Activated CD8-positive, alpha-beta T cell treated with anti-CD3 and anti-CD28 coated beads for 36 hours (primary cell): ENCODE measurements around the gene DLGAP1. TPM values are rescaled to one million over a fixed set of nuclear protein-coding genes. Genes with fewer than 3 reads are reported as not detected.

ENCODE experiments used
- ATAC-seq: fragments of 200-7000 bp; cut with Tn5 transposase; one replicate; pipeline ENCODE4 v1.10.0; 2021; ENCODE audit warnings: mild to moderate bottlenecking, moderate library complexity
- CTCF ChIA-PET: fragments of 350-600 bp; sonication (Branson Sonifier 250); formaldehyde crosslinking; loops from one replicate; lab custom pipeline; 2021; ENCODE audit warnings: antibody characterized with exemption; lab: Charles Lee
- POLR2A ChIA-PET: fragments of 350-600 bp; sonication (Branson Sonifier 250); formaldehyde crosslinking; loops from one replicate; lab custom pipeline; 2021; ENCODE audit warnings: antibody characterized with exemption; lab: Charles Lee
- DNase-seq: peaks from one replicate; pipeline ENCODE4 v3.0.0-alpha.2; 2020
- H3K27ac Mint-ChIP-seq: one replicate; pipeline ENCODE4 v1.8.0; 2021; ENCODE audit warnings: mild to moderate bottlenecking, mixed read lengths
- H3K27me3 Mint-ChIP-seq: one replicate; pipeline ENCODE4 v1.8.0; 2021; ENCODE audit warnings: mixed read lengths
- H3K36me3 Mint-ChIP-seq: one replicate; pipeline ENCODE4 v1.8.0; 2021; ENCODE audit warnings: low read depth, mixed read lengths
- H3K4me1 Mint-ChIP-seq: one replicate; pipeline ENCODE4 v1.8.0; 2021; ENCODE audit warnings: low read depth, mixed read lengths
- H3K4me3 Mint-ChIP-seq: one replicate; pipeline ENCODE4 v1.8.0; 2021; ENCODE audit warnings: mild to moderate bottlenecking, moderate library complexity, mixed read lengths
- H3K9me3 Mint-ChIP-seq: one replicate; pipeline ENCODE4 v1.8.0; 2021; ENCODE audit warnings: mixed read lengths
- CTCF ChIP-seq: fragments of 200-600 bp; IDR thresholded peaks from one replicate; pipeline ENCODE4 v1.8.0; 2022; ENCODE audit warnings: antibody characterized with exemption, mild to moderate bottlenecking
- intact Hi-C: fragments of 100-400 bp; cut with micrococcal nuclease; formaldehyde crosslinking; loops from one replicate; pipeline ENCODE4 v1.10.0; 2022
- total RNA-seq, 2 experiments: library from RNA; stranded (reverse); gene quantifications; one replicate each; pipeline ENCODE4 v1.2.3, GENCODE V29; 2021

Gene DLGAP1
- total RNA-seq, 2 experiments from 2014 or later: not detected

- POLR2A ChIA-PET: no interaction called here
These were observed 1.6 kb downstream of the DLGAP1 start for GRCh38 chr18:4453567-4453873.

GRCh38 chr18:4450065-4450658 is 4.9 kb downstream of the DLGAP1 start:
- TF ChIP-seq CTCF: no peak
- Mint-ChIP-seq H3K4me3 (no peak overlapping the region), H3K36me3 (peaks cover 1% of the 10 kb centered on the region), H3K9me3 (peaks cover 7% of the 10 kb centered on the region), H3K4me1 (no peaks in the 10 kb centered on the region), H3K27ac (no peak overlapping the region), H3K27me3 (peaks cover 15% of the 10 kb centered on the region)
- ChIA-PET CTCF (no interaction called here), POLR2A (no interaction called here)
- intact Hi-C loops: no loop called here
- ATAC-seq (no peak), DNase-seq (no peak)

More at GRCh38 chr18:4453567-4453873, 1.6 kb downstream of the DLGAP1 start:
- no peak overlapping the region for H3K4me3 Mint-ChIP-seq
- H3K4me1 Mint-ChIP-seq: peaks cover 2% of the 10 kb centered on the region
- no peak for TF ChIP-seq CTCF
- H3K27me3 Mint-ChIP-seq: peaks cover 22% of the 10 kb centered on the region
- peaks cover 4% of the 10 kb centered on the region for H3K9me3 Mint-ChIP-seq
- no peak for DNase-seq
- ATAC-seq: no peak
- no peak overlapping the region for H3K27ac Mint-ChIP-seq
- H3K36me3 Mint-ChIP-seq: peaks cover 4% of the 10 kb centered on the region
- intact Hi-C loops: no loop called here
- CTCF ChIA-PET: no interaction called here

- Mint-ChIP-seq H3K36me3 (no peaks in the 10 kb centered on the region), H3K9me3 (peaks cover 8% of the 10 kb centered on the region), H3K4me1 (no peaks in the 10 kb centered on the region), H3K27ac (no peak overlapping the region), H3K4me3 (no peak overlapping the region), H3K27me3 (no peaks in the 10 kb centered on the region)
- POLR2A ChIA-PET: no interaction called here
- no peak for TF ChIP-seq CTCF
- DNase-seq: no peak
- CTCF ChIA-PET: interaction anchor here (1.3 kb wide), 1 partner anchor 340 kb away, joined by 3 read pairs; no protein-coding TSS in a partner anchor
- no peak for ATAC-seq
- intact Hi-C loops: no loop called here
These were observed 9.2 kb downstream of the DLGAP1 start for GRCh38 chr18:4445902-4446301.

GRCh38 chr18:4444306-4444705 is 10.8 kb downstream of the DLGAP1 start:
- no peaks in the 10 kb centered on the region for H3K27me3 Mint-ChIP-seq
- ChIA-PET CTCF (no interaction called here), POLR2A (no interaction called here)
- intact Hi-C loops: no loop called here
- no peak for DNase-seq
- H3K4me1 Mint-ChIP-seq: no peaks in the 10 kb centered on the region
- no peak for ATAC-seq
- H3K36me3 Mint-ChIP-seq: no peaks in the 10 kb centered on the region
- peaks cover 8% of the 10 kb centered on the region for H3K9me3 Mint-ChIP-seq
- TF ChIP-seq CTCF: no peak
- no peak overlapping the region for H3K27ac Mint-ChIP-seq
- H3K4me3 Mint-ChIP-seq: no peak overlapping the region

GRCh38 chr18:4441098-4441497 is 14.0 kb downstream of the DLGAP1 start:
- intact Hi-C loops: no loop called here
- TF ChIP-seq CTCF: no peak
- Mint-ChIP-seq H3K36me3 (no peaks in the 10 kb centered on the region), H3K4me1 (no peaks in the 10 kb centered on the region), H3K27ac (no peak overlapping the region), H3K4me3 (no peak overlapping the region), H3K27me3 (no peaks in the 10 kb centered on the region), H3K9me3 (peaks cover 6% of the 10 kb centered on the region)
- ChIA-PET CTCF (no interaction called here), POLR2A (no interaction called here)
- DNase-seq: no peak
- no peak for ATAC-seq
